GDM1 (cell line): ENCODE measurements around the gene UNC93B1.
"Not testable (repeated sequence)": the region's sequence is repeated elsewhere in the genome, so short reads cannot be mapped to it uniquely, and the experiment has no call there.

Experiments
- DNase-seq: peaks from one replicate; lab custom pipeline; 2025; lab: John Stamatoyannopoulos, UW

Gene UNC93B1

DNA sequence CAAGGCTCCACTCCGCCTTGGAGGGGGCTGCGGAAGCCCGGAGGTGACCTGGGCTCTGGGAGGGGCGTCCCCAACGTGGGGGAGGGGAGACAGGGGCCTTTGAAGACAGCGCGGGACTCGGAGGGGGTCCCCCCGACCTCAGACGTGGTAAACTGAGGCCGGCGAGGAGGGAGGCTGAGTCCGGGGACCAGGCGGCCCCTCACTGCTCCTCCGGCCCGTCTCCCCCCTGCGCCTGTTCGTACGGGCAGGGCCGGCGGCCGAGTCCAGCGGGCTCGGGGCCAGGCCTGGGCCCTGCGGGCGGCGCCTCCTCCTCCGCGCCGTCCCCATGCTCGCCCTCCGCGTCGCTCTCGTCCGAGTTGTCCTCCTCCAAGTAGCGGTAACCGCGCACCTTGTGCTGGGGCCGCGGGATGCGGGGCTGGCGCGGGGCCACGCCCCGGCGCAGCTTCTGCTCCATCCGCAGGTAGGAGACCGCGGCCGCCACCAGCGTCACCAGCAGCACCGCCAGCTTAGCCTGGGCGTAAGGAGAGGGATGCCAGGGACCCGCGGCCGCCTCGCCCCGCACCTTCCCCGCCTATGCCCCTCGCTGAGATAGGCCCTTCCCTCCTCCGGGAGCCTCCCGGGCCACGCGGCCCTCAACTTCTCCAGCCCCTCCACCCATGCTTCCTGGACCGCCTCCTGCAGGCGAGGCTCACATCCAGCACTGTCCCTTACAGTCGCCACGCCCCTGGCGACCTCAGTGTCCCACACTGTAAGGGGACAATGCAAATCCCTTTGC, 12.4 kb downstream of the UNC93B1 start:
- not testable (repeated sequence) for DNase-seq

GRCh38 chr11:67990546-67991346, 13.2 kb downstream of the UNC93B1 start:
- DNase-seq = not testable (repeated sequence)

DNA sequence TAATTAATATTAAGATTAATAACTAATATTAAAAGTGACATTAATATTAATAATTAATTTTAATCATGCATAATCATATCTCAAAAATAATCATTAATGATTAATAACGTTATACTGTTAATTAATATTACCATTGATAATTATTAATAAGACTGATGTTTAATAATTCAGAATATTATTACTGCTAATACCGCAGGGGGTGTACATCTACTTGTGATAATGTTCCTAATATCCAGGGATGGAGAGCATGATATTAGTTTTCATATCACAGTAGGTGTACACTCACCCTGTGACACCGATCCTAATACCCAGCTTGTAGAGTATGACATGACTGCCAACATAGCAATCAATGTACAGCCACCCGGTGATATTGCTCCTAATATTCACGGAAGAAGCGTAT, 18.6 kb downstream of the UNC93B1 start:
- not testable (repeated sequence) for DNase-seq

DNA sequence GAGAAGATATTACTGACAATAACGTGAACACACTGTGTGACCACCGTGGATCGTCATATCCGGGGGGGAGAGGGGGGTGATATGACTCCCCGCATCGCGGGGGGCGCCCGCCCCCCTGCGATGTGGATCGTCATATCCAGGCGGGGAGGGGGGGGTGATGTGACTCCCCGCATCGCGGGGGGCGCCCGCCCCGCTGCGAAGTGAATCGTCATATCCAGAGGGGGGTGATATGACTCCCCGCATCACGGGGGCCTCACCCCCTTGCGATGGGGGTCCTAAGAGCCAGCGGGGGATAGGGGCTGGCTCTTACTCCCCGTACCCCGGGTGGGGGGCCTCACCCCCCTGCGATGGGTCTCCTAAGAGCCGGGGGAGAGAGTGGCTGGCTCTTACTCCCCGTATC, 19.9 kb downstream of the UNC93B1 start:
- DNase-seq = no peak

DNA sequence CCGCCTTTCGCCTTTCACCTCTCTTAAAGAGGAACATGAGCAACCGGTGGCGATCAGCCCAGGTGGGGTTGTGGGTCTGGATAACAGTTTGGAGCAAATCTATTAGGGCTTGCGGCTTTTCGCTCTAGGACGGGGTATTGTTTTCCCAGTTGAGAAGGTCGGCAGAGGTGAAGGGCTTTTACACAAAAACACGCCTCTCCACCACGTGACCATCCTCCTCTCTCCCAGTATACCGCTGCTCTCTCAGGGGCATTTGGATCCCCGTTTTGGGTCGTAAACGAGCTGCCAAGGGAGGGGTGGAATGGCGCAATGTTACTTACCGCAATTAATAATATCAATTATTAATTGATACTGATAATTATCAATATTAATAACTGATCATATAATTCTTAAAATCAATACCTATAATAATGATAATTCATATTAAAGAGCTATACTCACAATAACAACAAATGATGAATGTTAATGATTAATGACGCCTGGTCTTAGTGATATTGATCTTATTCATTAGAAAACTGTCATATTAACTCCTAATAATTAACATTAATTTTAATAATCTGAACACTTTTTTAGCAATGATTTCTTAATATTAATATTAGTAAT, 21.5 kb downstream of the UNC93B1 start:
- DNase-seq = not testable (repeated sequence)

GRCh38 chr11:67981226-67981625, 22.7 kb downstream of the UNC93B1 start:
- not testable (repeated sequence) for DNase-seq

GRCh38 chr11:67978766-67979418, 25.0 kb downstream of the UNC93B1 start:
- DNase-seq = not testable (repeated sequence)

DNA sequence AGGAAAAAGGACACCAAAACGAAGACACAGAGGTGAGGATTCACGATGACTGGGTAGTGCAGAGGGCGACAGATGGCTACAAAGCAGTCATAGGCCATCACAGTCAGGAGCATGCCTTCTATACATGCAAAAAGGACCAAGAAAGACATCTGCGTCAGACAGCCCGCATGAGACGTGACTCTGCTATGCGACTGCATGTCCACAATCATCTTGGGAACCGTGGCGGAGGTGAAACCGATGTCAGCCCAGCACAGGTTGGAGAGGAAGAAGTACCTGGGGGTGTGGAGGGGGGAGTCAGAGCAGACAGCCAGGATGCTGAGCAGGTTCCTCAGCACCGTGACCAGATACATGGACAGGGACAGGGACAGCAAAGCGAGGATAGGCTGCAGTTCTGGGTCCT, 29.2 kb downstream of the UNC93B1 start:
- DNase-seq = not testable (repeated sequence)

DNA sequence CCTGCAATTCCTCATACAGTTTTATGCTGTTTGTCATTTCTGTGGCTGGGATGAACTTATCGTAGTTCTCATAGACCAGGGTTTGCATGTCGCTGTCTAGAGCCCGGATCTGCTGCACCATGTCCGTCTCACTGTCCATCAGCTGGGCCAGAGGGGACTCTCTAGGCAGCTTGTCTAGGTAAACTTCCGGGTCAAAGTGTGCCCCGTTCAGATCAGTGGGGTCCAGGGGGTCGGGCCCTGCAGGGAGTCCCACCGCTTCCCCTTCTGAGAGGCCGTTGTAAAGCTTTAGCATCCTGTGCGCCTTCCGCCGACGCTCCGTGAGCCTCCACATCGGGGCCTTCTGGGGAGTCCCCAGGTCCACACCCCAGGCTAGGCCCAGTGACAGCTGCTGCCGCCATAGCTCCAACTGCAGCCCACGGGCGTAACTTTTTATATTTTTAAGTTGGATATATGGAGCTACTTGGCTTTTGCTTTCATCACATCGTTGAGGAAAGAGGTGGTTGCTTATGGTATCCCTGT, 38.0 kb downstream of the UNC93B1 start:
- DNase-seq = not testable (repeated sequence)

GRCh38 chr11:67964746-67965145, 39.2 kb downstream of the UNC93B1 start:
- not testable (repeated sequence) for DNase-seq

- DNase-seq = not testable (repeated sequence)
Measured at GRCh38 chr11:67963879-67964278, 40.0 kb downstream of the UNC93B1 start.

DNA sequence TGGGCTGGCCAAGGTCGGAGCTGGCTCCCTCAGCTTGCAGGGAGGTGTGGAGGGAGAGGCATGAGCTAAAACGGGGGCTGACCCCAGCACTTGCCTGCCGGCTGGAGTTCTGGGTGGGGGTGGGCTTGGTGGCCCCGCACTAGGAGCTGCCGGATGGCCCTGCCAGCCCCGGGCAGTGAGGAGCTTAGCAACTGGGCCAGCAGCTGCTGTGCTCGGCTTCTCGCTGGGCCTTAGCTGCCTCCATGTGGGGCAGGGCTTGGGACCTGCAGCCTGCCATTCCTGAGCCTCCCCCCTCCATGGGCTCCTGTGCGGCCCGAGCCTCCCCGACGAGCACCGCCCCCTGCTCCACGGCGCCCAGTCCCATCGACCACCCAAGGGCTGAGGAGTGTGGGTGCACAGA, 40.7 kb downstream of the UNC93B1 start:
- not testable (repeated sequence) for DNase-seq

DNA sequence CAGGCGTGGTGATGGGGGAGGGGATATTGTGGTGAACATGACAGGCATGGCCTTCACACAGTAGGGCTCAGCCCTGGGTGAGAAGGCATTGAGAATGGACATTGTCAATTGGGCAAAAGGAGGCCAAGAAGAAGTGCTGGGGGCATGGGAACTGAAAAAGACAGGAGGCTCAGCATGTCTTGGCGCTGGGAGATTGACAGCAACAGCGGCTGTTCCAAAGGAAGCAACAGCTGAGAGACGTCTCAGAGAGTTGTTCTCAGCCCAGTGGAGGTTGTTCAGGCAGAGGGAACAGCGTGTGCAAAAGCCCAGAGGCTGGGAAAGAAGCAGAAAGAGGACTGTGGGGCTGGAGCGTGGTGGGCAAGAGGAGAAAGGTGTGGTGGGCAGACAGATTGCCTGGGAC, 47.7 kb downstream of the UNC93B1 start:
- not testable (repeated sequence) for DNase-seq

- peak; percentile 41 for DNase-seq
Measured at GRCh38 chr11:67955461-67956007, 48.4 kb downstream of the UNC93B1 start.

- not testable (repeated sequence) for DNase-seq
Measured at GRCh38 chr11:67954971-67955370, 48.9 kb downstream of the UNC93B1 start.

DNA sequence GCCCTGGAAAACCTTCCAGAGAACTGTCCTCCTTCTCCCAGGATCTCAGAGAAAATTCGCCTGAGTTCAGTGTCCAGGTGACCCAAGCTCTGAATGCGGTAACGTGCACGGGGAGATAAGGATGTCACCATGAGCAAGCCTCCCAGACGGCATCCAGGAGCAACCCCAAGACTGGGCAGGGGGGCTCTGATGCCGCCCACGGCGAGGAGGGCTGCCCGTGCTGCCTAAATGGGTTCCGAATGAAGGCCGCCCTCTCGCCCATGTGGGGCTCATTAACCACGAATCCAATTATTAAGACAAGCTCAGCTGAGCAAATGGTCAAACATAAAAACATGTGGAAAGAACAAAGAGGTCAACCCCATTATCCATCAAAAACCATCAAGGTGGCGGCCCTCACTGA, 49.6 kb downstream of the UNC93B1 start:
- not testable (repeated sequence) for DNase-seq

GRCh38 chr11:67950705-67951104, 53.2 kb downstream of the UNC93B1 start:
- DNase-seq = not testable (repeated sequence)

DNA sequence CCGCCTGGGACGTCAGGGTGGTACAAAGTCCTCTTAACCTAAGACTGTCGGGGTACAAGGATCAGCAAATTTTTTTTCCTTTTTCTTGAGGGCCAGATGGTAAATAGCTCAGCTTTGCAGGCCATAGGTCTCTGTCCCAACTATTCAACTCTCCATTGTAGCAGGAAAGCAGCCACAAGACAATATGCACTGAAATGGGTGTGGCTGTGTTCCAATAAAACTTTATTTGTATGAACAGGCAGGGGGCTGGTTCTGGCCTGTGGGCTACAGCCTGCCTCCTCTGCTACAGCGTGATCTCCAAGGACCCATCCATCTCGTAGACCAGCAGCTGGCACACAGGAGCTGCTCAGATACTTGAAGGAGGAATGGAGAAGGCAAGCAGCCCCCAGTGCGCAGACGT, 56.1 kb downstream of the UNC93B1 start:
- DNase-seq = not testable (repeated sequence)

DNA sequence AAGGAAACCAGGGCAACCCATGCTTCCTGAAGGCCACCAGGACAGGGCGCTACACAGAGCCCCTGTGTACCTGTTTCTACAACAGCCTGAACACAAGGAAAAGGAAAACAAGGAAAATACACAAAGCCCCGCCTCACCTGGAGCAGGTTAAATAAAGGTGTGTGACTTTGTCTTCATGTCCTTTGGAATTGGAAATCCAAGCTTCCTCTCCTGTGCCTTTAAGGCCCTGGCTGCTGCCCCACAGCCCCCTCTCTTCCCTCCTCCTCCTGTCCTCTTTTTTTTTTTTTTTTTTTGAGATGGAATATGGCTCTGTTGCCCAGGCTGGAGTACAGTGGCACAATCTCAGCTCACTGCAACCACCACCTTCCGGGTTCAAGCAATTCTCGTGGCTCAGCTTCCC, 57.5 kb downstream of the UNC93B1 start:
- DNase-seq = not testable (repeated sequence)

DNA sequence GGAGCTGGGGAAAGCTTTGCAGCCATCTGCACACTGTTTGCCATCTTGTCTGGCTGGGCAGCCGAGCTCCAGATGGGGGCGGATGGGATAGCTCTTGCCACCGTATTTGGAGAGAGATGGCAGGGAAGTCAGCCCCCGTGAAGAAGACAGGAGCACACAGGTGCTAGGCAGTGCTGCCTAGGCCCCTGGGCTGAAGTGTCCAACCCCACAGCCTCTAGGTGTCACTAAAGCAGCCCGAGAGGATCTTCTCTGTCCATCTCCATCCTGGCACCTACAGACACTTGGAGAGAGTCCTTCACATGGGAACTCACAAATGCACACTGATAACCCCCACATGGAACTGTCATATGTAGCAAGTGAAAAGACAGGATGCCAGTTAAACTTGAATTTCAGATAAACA, 60.5 kb downstream of the UNC93B1 start:
- DNase-seq = not testable (repeated sequence)
